DND-41 (cell line): ENCODE data around the gene SP100.

Experiments used
- ATAC-seq: fragments of 200-7000 bp; cut with Tn5 transposase; 3 replicates; pipeline ENCODE4 v1.9.1; 2021; ENCODE audit warnings: low read depth; ENCODE audit not compliant: insufficient read depth
- DNase-seq: peaks from one replicate; pipeline ENCODE4 v3.0.0-alpha.2; 2020
- H2AFZ ChIP-seq: 2 replicates; pipeline ENCODE4 v1.6.0; 2012; ENCODE audit warnings: low read depth, low read length
- H3K27ac ChIP-seq: 2 replicates; pipeline ENCODE4 v1.5.1; 2012; ENCODE audit warnings: low read length, inconsistent platforms
- H3K27me3 ChIP-seq: fragments of 200-600 bp; sonication (generic); 2 replicates; pipeline ENCODE4 v1.6.0; 2012; ENCODE audit warnings: low read length, mild to moderate bottlenecking, inconsistent platforms; ENCODE audit not compliant: insufficient read depth, poor library complexity
- H3K36me3 ChIP-seq: 2 replicates; pipeline ENCODE4 v1.5.1; 2012; ENCODE audit warnings: low read length, inconsistent platforms; ENCODE audit not compliant: insufficient read depth
- H3K4me1 ChIP-seq: 2 replicates; pipeline ENCODE4 v1.5.1; 2012; ENCODE audit warnings: mild to moderate bottlenecking, low read length; ENCODE audit not compliant: insufficient read depth
- H3K4me2 ChIP-seq: 2 replicates; pipeline ENCODE4 v1.6.0; 2012; ENCODE audit warnings: mild to moderate bottlenecking, moderate library complexity, low read length, inconsistent platforms; ENCODE audit not compliant: insufficient read depth
- H3K4me3 ChIP-seq, 2 experiments: fragments of 200-600 bp in 1 of 2; shearing (Covaris generic) in 1 of 2; 2 replicates each; pipeline ENCODE4 v1.5.1; 2012 to 2016; ENCODE audit warnings: inconsistent platforms in 2 of 2, low read length in 2 of 2, mild to moderate bottlenecking in 2 of 2, low read depth in 1 of 2, moderate library complexity in 1 of 2
- H3K79me2 ChIP-seq: 2 replicates; pipeline ENCODE4 v1.6.0; 2012; ENCODE audit warnings: low read length, inconsistent platforms; ENCODE audit not compliant: insufficient read depth
- H3K9ac ChIP-seq: 2 replicates; pipeline ENCODE4 v1.6.0; 2012; ENCODE audit warnings: low read depth, mild to moderate bottlenecking, inconsistent platforms, low read length, moderate library complexity
- H3K9me3 ChIP-seq: 2 replicates; pipeline ENCODE4 v1.5.1; 2012; ENCODE audit warnings: low read length, moderate library complexity, mild to moderate bottlenecking, inconsistent platforms; ENCODE audit not compliant: insufficient read depth, severe bottlenecking
- H4K20me1 ChIP-seq: 2 replicates; pipeline ENCODE4 v1.6.0; 2012; ENCODE audit warnings: low read length; ENCODE audit not compliant: insufficient read depth
- EZH2 ChIP-seq: IDR thresholded peaks from 3 replicates; pipeline ENCODE4 v1.6.1; 2012; ENCODE audit warnings: borderline replicate concordance, low read depth, mild to moderate bottlenecking, moderate library complexity, low read length, inconsistent platforms; ENCODE audit not compliant: severe bottlenecking
- TF ChIP-seq, protein P1 (sequence below): IDR thresholded peaks from 2 replicates; pipeline ENCODE4 v1.5.1; 2012; ENCODE audit warnings: borderline replicate concordance, low read length, moderate library complexity, mild to moderate bottlenecking; ENCODE audit not compliant: poor library complexity, severe bottlenecking; ENCODE audit errors: extremely low read depth

SP100 gene

DNA sequence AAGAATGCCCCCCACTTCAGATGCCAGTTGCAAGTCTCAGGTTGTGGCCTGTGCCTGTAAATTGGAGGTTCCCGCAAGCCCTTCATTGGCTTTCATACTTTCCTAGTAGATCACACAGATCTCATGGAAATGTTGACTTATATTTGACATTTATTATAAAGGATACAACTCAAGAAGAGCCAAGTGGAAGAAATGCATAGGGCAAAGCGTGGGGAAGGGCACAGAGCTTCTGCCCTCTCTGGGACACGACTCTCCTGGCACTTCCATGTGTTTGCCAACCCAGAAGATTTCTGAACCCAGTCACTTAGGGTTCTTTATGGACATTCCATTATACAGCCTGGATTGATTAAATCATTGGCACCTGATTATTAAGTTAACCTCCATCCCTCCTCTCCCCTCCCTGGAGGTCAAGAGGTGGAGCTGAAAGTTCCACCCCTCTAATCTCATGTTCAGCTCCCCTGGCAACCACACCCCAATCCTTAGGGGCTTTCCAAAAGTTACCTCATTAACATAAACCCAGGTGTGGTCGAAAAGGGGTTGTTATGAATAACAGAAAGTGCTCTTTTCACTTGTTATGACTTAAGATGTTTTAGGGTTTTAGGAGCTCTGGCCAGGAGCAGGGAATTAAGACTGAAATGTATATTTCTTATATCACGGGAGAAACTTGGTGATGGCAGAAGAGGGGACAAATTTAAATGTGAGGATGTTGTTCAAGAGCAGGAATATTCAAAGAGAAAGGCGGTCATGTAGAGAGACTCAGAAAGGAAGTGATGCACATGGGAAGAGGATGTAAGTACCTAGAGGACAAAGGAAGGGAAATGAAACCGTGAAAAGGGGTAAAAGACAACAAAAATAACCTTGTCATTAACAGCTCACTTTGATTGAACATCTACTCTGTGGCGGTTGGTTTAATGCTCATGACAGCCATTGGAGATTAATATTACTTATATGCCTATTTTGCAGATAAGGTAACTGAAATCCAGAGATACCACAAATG is 31.8 kb downstream of the SP100 start:
- H3K4me2 ChIP-seq: no peak overlapping the region
- no peak overlapping the region for H3K4me3 ChIP-seq
- ATAC-seq (no peak), DNase-seq (no peak)
- no peaks in the 10 kb centered on the region for H3K9me3 ChIP-seq
- H2AFZ ChIP-seq: no peak overlapping the region
- peaks cover 87% of the 10 kb centered on the region for H3K36me3 ChIP-seq
- peaks cover 17% of the 10 kb centered on the region; the same call in 1 of the 2 replicates for H3K79me2 ChIP-seq
- H3K4me1 ChIP-seq: no peaks in the 10 kb centered on the region
- H3K27me3 ChIP-seq: no peaks in the 10 kb centered on the region
- H4K20me1 ChIP-seq: no peaks in the 10 kb centered on the region
- H3K27ac ChIP-seq: no peak overlapping the region
- no peak overlapping the region for H3K9ac ChIP-seq
- TF ChIP-seq, protein P1, sequence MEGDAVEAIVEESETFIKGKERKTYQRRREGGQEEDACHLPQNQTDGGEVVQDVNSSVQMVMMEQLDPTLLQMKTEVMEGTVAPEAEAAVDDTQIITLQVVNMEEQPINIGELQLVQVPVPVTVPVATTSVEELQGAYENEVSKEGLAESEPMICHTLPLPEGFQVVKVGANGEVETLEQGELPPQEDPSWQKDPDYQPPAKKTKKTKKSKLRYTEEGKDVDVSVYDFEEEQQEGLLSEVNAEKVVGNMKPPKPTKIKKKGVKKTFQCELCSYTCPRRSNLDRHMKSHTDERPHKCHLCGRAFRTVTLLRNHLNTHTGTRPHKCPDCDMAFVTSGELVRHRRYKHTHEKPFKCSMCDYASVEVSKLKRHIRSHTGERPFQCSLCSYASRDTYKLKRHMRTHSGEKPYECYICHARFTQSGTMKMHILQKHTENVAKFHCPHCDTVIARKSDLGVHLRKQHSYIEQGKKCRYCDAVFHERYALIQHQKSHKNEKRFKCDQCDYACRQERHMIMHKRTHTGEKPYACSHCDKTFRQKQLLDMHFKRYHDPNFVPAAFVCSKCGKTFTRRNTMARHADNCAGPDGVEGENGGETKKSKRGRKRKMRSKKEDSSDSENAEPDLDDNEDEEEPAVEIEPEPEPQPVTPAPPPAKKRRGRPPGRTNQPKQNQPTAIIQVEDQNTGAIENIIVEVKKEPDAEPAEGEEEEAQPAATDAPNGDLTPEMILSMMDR: no peak

DNA sequence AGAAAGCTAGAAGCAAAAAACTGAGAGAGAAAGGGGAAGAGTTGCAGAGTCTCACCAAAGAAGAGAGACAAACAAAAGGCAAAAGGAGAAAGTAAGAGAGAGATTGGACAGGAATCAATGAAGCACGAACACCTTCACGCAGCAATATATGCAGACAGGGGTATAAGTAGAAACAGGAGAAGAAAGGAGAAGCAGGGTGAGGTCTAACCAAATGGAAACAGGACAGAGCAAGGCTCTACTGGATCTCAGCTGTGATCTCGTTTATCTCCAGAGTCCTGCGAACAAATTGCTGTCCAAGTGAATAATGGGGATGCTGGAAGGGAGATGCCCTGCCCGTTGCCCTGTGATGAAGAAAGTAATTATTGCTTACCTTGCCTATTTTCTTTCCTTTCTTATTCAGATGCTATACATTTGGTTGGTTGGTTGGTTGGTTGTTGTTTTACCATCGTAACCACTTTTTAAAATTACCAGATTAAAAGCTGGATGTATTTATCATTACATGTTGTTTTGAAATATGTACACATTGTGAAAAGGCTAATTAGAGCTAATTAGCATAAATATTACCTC is 34.0 kb downstream of the SP100 start:
- TF ChIP-seq EZH2: no peak
- TF ChIP-seq, protein P1: no peak
- Histone ChIP-seq H3K4me3 (no peak overlapping the region), H3K4me1 (no peaks in the 10 kb centered on the region), H3K9ac (no peak overlapping the region), H3K4me2 (no peak overlapping the region), H3K9me3 (peaks cover 4% of the 10 kb centered on the region), H4K20me1 (no peaks in the 10 kb centered on the region), H3K36me3 (peaks cover 78% of the 10 kb centered on the region), H3K79me2 (no peaks in the 10 kb centered on the region), H3K27me3 (no peaks in the 10 kb centered on the region), H3K27ac (no peak overlapping the region), H2AFZ (no peak overlapping the region)
- ATAC-seq: no peak
- no peak for DNase-seq

DNA sequence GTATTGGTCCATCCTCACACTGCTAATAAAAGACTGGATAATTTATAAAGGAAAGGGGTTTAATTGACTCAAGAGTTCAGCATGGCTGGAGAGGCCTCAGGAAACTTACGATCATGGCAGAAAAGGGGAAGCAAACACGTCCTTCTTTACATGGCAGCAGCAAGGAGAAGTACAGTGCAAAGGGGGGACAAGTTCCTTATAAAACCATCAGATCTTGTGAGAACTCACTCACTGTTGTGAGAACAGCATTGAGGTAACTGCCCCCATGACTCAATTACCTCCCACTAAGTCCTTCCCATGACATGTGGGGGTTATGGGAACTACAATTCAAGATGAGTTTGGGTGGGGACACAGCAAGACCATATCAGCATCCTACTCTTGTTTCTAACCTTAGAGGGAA is 37.0 kb downstream of the SP100 start:
- Histone ChIP-seq H4K20me1 (no peaks in the 10 kb centered on the region), H3K4me3 (no peak overlapping the region), H3K9ac (no peak overlapping the region), H3K36me3 (peaks cover 77% of the 10 kb centered on the region), H3K9me3 (peaks cover 9% of the 10 kb centered on the region), H2AFZ (no peak overlapping the region), H3K4me1 (no peaks in the 10 kb centered on the region), H3K79me2 (no peaks in the 10 kb centered on the region), H3K4me2 (no peak overlapping the region), H3K27ac (no peak overlapping the region), H3K27me3 (no peaks in the 10 kb centered on the region)
- TF ChIP-seq, protein P1: no peak
- no peak for TF ChIP-seq EZH2
- ATAC-seq: no peak
- DNase-seq: no peak
